ENCODE data around the gene DDX28.
A peak's percentile ranks its signal among the peaks of the same experiment; 100 is the strongest.
"Not testable (repeated sequence)": the region's sequence is repeated elsewhere in the genome, so short reads cannot be mapped to it uniquely, and the experiment has no call there.

Gene DDX28

GRCh38 chr16:68035227-68035626 lies 12.2 kb upstream of the DDX28 start:
- no peak for DNase-seq

DNA sequence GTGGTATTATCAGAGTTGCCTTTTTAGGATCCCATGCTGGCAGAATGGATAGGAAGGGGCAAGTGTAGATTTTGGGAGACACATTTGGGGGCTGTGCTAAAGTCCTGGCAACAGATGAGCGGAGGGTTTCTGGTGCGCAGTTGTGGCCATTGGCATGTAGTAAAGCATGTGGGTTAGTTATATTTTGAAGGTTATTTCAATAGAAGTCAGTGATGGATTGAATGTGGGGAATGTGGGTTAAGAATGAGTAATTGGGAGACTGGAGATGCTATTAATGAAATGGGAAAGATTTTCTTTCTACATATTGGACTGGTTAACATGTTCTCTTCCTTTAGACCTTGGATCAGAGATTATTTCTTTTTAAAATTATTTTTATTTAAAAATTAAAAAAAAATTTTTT lies 10.1 kb upstream of the DDX28 start:
- no peak for DNase-seq

GRCh38 chr16:68031951-68032350 lies 8.9 kb upstream of the DDX28 start:
- DNase-seq: no peak

DNA sequence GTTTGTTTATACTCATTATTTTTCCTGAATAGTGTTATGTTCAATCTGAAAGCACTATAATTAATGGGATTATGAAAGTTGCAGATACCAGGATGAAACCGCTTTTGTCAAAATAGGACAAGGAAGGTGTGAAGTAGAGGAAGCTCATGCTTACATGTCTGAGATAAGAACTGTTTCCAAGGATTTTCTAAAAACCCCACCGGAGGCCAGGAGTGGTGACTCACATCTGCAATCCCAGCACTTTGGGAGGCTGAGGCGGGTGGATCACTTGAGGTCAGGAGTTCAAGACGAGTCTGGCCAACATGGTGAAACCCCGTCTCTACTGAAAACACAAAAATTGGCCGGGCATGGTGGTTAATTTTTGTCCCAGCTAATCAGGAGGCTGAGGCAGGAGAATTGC lies 7.1 kb upstream of the DDX28 start:
- DNase-seq: not testable (repeated sequence)

DNA sequence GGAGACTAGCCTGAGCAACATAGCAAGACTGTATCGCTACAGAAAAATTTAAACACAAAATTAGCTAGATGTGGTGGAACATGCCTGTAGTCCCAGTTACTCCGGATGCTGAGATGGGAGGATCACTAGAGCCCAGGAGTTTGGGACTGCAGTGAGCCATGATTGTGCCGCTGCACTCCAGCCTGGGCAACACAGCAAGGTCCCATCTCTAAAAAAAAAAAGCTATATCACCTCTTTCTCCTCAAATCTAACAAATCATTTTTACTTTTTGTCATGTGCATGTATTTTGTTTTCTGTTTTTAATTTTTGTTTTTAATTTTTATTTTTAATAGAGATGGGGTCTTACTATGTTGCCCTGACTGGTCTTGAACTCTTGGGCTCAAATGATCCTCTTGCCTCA lies 6.0 kb upstream of the DDX28 start:
- DNase-seq: no peak

GRCh38 chr16:68022278-68022727 lies 729 bp downstream of the DDX28 start:
- DNase-seq: no peak

GRCh38 chr16:68021490-68021889 lies 1.5 kb downstream of the DDX28 start:
- DNase-seq: no peak

DNA sequence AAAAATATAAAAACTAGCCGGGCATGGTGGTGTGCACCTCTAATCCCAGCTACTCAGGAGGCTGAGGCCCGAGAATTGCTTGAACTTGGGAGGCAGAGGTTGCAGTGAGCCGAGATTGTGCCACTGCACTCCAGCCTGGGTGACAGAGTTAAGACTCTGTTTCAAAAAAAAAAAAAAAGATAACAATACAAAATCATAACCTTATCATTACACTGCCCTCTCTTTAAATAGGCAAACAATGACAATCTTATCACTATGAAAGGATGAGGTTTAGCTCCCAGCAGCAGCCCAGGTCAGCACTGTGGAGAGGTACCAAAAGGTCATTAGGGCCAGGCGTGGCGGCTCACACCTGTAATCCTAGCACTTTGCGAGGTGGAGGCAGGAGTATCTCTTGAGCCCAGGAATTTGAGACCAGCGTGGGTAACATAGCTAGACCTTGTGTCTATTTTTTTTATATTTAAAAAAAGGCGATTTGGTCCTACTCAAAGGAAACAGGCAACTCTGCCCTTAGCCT lies 3.8 kb downstream of the DDX28 start:
- DNase-seq: no peak

- no peak for DNase-seq
These were observed 7.4 kb downstream of the DDX28 start, which contains the start of gene DPEP2NB for GRCh38 chr16:68015681-68016080. Gene DPEP2NB (minus strand): TSS chr16:68015911. CDS start chr16:68015770, 141 bp downstream.

DNA sequence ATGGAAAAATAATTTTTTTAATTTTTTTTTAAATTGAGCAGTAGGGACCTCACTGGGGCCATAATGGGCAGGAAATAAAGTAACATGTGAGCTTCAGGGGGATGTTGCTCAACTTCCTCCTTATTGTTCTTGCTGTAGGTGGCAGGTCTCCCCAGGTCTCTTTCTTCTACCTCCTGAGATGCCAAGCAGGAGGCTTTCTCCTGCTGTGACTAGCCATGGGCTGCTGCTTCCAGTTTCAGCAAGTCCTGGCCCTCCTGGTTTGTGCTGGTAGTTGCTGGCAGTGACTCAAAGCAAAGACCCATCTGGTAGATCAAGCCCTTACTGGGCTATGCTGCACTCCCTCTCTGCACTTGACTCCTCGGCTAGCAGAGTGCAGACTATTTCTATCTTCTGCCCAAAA lies 9.6 kb downstream of the DDX28 start:
- DNase-seq: peak; percentile 39

- not testable (repeated sequence) for DNase-seq
These were observed 13.2 kb downstream of the DDX28 start for GRCh38 chr16:68009872-68010271.

DNA sequence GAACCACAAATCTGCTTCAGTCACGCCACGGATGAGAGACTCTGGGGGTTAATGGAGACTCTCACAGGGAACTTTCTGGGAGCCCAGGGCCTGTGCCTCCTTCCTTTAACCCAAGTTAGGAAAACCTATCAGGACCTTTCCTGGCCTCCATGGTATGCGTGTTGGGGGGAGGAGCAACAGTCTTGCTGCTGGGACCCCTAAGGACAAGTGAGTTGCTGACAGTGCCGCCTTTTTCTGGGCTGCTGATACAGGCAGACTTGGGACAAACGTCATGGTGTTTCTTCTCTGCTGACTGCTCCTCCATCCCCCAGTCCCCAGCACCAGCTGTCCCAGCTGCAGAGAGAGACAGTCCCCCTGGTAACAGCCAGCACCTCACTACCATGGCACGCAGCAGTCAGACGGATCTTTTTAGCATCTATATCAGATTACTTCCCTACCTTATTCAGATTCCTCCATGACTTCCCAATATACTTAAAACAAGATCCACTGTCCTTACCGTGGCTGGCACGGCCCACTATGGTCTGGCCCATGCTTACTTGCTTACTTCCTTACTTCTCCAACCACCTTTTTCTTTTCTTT lies 13.8 kb downstream of the DDX28 start:
- no peak for DNase-seq

DNA sequence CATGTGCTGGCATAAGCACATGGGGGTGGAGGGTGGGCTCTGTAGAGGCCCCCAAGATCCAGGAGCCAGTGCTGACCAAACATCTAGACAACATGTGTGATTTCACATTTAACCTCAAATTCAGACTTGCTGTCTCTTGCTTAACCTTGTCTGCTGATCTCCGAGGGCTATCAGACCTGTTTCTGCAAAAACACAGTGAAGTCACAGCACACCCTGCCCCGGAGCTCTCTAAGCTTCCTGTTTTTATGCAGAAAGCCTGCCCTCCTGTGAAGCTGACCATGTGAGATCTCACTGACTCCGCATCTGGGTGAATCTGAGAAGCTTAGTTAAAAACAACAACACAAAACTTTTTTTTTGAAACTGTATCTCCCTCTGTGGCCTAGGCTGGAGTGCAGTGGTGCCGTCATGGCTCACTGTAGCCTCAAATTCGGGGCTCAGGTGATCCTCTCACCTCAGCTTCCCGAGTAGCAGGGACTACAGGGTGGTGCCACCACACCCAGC lies 17.2 kb downstream of the DDX28 start:
- peak; percentile 68 for DNase-seq

DNA sequence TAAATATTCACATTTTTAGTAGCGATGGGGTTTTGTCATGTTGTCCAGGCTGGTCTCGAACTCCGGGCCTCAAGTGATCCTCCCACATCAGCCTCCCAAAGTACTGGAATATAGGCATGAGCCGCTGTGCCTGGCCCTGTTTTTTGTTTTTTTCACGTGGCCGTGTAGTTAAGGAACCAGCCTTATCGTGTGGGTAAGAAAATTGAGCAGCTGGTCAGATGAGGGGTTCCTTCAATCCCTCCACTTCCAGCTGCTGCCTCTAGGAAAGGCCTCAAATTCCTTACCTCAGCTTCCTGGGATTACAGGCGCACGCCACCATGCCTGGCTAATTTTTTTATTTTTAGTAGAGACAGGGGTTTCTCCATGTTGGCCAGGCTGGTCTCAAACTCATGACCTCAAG lies 17.8 kb downstream of the DDX28 start:
- no peak for DNase-seq

GRCh38 chr16:68003031-68003430 lies 20.0 kb downstream of the DDX28 start:
- no peak for DNase-seq

- DNase-seq: no peak
These were observed 22.6 kb downstream of the DDX28 start for GRCh38 chr16:68000450-68000849.

- DNase-seq: peak; percentile 16
These were observed 23.0 kb downstream of the DDX28 start for GRCh38 chr16:67999985-68000384.

DNA sequence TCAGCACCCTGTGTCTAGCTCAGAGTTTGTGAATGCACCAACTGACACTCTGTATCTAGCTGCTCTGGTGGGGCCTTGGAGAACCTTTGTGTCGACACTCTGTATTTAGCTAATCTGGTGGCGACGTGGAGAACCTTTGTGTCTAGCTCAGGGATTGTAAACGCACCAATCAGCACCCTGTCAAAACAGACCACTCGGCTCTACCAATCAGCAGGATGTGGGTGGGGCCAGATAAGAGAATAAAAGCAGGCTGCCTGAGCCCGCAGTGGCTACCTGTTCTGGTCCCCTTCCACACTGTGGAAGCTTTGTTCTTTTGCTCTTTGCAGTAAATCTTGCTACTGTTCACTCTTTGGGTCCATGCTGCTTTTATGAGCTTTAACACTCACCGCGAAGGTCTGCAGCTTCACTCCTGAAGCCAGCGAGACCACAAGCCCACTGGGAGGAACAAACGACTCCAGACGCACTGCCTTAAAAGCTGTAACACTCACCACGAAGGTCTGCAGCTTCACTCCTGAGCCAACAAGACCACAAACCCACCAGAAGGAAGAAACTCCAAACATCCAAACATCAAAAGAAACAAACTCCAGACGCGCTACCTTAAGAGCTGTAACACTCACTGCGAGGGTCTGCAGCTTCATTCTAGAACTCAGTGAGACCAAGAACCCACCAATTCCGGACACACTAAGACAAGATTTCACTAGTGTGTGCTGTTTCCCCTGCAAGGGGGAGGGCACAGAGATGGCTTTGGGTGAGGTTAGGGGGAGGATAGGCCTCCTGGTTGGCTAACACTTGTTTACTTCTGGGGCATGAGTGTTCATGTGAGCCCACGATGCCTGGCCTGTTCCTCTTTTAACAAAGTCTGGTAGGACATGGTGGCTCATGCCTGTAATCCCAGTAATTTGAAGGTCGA lies 24.0 kb downstream of the DDX28 start, which contains the start of gene DPEP2:
Gene DPEP2, minus strand, starts transcription at position 706 of the 910 bp plus-strand sequence. CDS start 6,272 bp downstream, outside the sequence.
- DNase-seq: peak; percentile 77

DNA sequence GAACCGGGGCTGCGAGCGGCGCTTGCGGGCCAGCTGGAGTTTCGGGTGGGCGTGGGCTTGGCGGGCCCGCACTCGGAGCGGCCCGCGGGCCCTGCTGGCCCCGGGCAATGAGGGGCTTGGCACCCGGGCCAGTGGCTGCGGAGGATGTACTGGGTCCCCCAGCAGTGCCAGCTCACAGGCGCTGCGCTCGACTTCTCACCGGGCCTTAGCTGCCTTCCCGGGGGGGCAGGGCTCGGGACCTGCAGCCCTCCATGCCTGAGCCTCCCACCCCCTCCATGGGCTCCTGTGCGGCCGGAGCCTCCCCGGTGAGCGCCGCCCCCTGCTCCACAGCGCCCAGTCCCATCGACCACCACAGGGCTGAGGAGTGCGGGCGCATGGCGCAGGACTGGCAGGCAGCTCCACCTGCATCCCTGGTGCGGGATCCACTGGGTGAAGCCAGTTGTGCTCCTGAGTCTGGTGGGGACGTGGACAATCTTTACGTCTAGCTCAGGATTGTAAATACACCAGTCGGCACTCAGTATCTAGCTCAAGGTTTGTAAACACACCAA lies 24.7 kb downstream of the DDX28 start:
- not testable (repeated sequence) for DNase-seq

DNA sequence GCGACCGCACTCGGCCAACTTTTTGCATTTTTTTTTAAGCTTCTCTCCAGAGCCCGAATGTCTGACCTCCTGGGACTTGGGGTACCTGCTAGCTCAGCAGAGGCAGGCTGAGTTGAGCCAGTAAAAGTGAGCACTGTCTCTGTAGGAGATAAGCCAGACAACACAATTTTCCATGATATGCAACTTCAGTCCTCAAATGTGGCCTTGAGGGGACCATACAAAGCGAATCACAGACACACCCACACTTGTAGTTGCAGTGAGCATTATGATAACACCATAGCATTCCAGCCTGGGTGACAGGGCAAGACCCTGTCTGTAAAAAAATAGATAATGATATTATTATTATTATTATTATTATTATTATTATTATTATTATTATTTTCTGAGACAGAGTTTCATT lies 26.4 kb downstream of the DDX28 start:
- DNase-seq: no peak

GRCh38 chr16:67995423-67995822 lies 27.6 kb downstream of the DDX28 start:
- no peak for DNase-seq

- DNase-seq: not testable (repeated sequence)
These were observed 29.0 kb downstream of the DDX28 start for GRCh38 chr16:67994040-67994408.

Measured in KG1 (cell line).